Articular chondrocyte of knee joint (primary cell): ENCODE results near the gene PRSS27. TPM values are rescaled to one million over a fixed set of nuclear protein-coding genes. Genes with fewer than 3 reads are reported as not detected.

Experiments used
- total RNA-seq: library from RNA; depleted of rRNA; stranded (reverse); fragments of >200 nt; gene quantifications from 2 replicates; pipeline ENCODE4 v1.2.3, GENCODE V29; 2012

The PRSS27 gene
- total RNA-seq: 1.1 and 1.3 TPM in 2 replicates

GRCh38 chr16:2720064-2720457 lies at the start of gene PRSS27:
Gene PRSS27, minus strand, starts transcription at chr16:2720224. Its CDS starts 64 bp downstream, at chr16:2720160.

GRCh38 chr16:2752035-2752849 lies 32.2 kb upstream of the PRSS27 start, which contains the start of gene SRRM2:
Gene SRRM2, plus strand, starts transcription at chr16:2752638. Its CDS starts 3,727 bp downstream, at chr16:2756365.

GRCh38 chr16:2682209-2683021 lies 37.6 kb downstream of the PRSS27 start, which contains the start of gene KCTD5:
Gene KCTD5, plus strand, starts transcription at chr16:2682523. Its CDS starts 26 bp downstream, at chr16:2682549.

Other genes with a start within 250 kb of the PRSS27 start
- gene NTN3, start 248.9 kb downstream of the PRSS27 start, total RNA-seq: 0.13 and 0.76 TPM in 2 replicates
- 14.3 and 17.1 TPM in 2 replicates for gene TBC1D24, start 245.1 kb downstream of the PRSS27 start, total RNA-seq
- 31.6 and 35.9 TPM in 2 replicates for gene ATP6V0C, start 206.3 kb downstream of the PRSS27 start, total RNA-seq
- 28.1 and 36.8 TPM in 2 replicates for gene AMDHD2, start 199.9 kb downstream of the PRSS27 start, total RNA-seq
- not detected in 2 replicates for gene CEMP1, start 188.8 kb downstream of the PRSS27 start, total RNA-seq
- gene PDPK1, start 182.2 kb downstream of the PRSS27 start, total RNA-seq: 17.2 and 20.6 TPM in 2 replicates
- gene KCTD5, start 37.7 kb downstream of the PRSS27 start, total RNA-seq: 17.5 and 22.3 TPM in 2 replicates
- gene SRRM2, start 32.4 kb upstream of the PRSS27 start, total RNA-seq: 82.6 and 88.5 TPM in 2 replicates
- gene ELOB, start 57.1 kb upstream of the PRSS27 start, total RNA-seq: 163 and 314 TPM in 2 replicates
- gene PRSS33, start 67.3 kb upstream of the PRSS27 start, total RNA-seq: not detected in 2 replicates
- not detected in 2 replicates for gene PRSS41, start 78.2 kb upstream of the PRSS27 start, total RNA-seq
- 0.22 TPM in 1 of 2 replicates, not detected in the other for gene PRSS21, start 97.0 kb upstream of the PRSS27 start, total RNA-seq
- gene ZG16B, start 110.1 kb upstream of the PRSS27 start, total RNA-seq: 3.7 and 6.7 TPM in 2 replicates
- not detected in 2 replicates for gene PRSS22, start 137.9 kb upstream of the PRSS27 start, total RNA-seq
- 37.6 and 46.6 TPM in 2 replicates for gene FLYWCH2, start 163.0 kb upstream of the PRSS27 start, total RNA-seq
- 43.4 and 51.8 TPM in 2 replicates for gene FLYWCH1, start 191.7 kb upstream of the PRSS27 start, total RNA-seq
- gene KREMEN2, start 244.1 kb upstream of the PRSS27 start, total RNA-seq: not detected in 2 replicates
- gene PAQR4, start 249.1 kb upstream of the PRSS27 start, total RNA-seq: 3.5 and 4.8 TPM in 2 replicates